ENCODE data around the gene MN1.

MN1 gene

DNA sequence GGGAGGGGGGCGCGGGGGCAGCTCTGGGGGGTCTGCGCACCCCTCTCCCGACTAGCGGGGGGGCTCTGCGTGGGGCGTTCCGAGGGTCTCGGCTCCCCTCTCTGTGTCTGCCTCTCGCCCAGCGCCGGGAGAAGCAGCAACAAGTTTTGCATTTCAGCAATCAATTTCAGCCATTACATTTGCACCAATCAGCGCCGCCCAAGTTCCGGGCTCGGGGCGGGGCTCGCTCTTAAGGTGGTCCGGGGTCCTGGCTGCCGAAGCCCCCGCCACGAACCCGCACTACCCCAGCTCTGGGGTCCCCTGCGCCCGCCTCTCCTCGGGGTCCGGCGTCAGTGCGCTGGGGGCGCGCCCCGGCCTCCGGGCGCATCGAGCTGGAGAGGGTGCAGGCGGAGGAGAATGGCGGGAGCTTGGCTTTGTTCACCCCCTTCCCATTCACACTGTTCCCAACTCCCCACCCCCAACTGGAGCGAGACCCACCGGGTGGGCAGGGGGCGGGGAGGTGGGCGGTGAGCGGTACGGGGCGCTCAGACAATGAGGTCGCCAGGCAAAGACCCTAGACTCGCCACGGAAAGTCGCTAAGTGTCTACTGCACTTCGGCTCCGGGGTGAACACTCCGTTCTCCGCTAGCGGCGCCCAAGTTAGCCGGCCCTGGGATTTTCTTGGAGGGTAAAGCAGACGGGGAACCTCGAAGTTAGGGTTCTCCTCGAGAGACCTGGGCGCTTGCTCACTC, at the start of gene MN1:
MN1 (minus strand) TSS at position 141 of the 730 bp plus-strand sequence. CDS start 1,213 bp downstream, outside the sequence.
- no peak for DNase-seq (ENCODE audit: low read depth)

DNA sequence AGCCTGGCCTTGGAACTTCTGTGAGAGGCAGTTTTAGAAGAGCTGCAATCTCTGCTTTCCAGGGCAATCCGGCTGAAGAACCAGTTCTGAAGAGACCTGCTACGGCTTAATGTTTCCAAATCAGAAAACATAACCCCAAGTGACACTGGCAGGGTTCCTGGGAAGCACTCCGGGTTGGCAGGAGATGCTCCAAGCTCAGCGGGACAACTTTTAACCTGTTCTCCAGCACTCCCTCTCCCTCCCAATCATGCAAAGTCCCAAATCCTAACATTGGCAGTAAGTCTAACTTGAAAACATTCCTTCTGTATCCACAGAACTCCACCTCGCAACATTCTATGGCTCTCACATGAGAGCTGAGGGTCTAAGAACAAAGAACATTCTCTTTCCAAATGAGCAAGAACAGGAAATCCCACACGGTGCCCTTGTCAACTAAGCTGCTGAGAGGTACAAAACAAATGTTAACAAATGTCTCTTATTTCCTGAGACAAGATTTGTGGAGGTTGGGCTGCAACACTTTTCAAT, 48.5 kb upstream of the MN1 start:
- DNase-seq (ENCODE audit: low read depth) = no peak

DNA sequence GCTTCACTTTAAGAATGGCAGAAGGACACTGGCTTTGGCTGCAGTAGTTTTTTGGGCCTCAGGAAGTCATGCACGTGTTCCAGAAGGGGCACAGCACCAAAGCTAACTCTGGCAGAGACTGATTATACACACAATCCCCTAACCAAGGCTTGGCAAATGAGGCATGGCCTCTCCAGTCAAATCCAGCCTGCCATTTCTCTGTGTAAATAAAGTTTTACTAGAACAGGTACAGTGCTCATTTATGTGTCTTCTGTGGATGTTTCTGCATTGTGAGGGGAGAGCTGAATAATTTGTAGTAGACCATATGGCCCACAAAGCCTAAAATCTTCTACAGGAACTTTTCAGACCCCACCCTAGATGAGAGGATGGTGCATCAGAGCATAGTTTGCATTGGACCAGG, 46.4 kb upstream of the MN1 start:
- no peak for DNase-seq (ENCODE audit: low read depth)

DNA sequence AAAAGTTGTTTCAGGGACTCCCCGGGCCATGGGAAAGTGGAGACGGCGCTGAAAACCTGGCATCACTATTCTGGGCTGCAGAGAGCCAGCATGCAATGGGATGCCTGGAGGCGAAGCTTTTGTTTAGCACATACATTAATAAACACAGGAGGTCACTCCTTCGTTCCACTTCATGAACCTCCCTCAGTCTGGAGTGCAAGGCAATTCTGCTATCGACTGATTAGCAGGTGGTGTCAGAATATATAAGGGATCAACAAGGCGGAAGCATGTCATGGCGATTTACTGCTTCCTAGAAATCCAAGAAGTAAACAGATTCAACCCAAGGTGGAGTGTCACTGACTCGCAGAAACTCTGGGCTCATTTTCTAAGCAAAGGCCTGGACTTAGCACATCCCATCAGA, 45.4 kb upstream of the MN1 start:
- no peak for DNase-seq (ENCODE audit: low read depth)

DNA sequence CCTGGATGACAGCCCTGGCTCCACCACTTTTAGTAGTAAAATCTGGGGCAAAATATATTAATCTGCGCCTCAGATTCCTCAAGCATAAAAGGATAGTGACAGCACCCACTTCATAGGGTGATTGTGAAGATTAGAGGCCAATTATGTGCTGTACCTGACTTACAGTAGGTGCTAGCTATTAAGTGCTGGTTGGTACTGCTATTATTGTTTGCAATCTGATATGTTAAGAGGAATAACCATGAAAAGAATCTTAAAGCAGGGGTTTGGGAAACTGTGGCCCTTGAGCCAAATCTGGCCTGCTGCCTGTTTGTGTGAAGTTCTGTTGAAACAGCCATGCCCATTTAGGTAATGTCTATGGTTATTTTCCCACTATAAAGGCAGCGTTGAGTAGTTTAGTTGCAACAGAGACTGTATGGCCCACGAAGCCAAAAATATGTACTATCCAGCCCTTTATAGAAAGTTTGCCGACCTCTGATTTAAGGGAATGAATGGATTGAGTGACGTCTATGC, 44.7 kb upstream of the MN1 start:
- DNase-seq (ENCODE audit: low read depth) = no peak

DNA sequence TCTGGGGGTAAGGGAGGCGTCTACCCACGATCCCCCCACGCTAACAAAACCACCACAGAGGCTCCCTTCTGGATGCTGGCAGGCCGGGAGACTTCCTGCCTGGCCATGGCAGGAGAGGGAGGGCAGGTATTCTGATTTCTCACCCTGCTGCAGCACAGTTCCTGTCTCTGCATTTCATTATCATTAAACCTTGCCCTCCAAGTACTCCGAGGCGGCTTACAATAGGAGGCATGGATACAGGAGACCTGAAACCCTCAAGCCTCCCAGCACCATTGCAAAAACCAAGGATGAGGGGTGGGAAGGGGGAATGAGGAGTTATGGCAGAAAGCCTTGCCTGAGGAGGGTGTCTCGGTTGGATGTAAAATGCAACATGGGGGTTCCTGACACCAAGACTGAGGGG, 44.1 kb upstream of the MN1 start:
- DNase-seq (ENCODE audit: low read depth) = no peak

DNA sequence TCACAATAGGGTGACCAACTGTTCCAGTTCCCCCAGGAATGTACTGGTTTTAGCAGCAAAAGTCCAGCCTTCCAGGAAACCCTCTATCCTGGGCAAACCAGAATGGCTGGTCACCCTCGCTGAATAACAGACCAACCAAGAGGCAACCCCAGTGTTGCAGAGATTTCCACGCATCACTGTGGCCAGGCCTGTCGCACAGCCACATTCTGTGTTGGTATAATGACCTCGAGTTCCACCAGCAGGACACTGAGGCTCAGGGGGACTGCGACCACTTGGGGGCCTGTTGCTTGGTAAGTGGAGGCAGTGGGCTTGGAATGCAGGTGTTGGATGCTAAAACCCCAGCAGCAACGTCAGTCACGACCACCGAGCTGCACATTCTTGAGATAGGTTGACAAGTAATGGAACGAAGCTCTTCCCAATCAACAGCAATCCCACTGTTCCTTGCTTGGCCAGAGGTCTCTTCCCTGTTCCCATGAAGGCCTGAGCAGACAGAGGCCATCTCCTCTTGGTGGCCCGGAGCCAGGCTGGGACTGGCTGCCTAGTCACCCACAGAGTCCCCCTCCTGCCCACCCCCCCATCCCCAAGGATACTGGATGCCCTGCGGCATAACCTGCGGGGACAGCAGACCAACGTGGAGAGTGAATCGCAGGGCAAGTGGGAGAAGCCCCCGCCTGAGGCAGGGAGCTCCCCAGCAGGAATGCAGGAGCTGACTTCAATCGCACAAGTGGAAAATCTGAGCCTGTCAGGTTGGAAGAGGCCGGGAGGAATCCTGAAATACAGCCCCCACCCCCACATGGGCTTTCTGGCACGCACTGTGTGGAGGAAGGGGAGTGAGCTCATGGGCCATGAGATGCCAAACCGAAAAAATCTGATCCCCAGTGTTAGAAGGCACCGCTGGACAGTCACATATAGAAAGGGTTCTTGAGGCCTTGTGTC, 43.4 kb upstream of the MN1 start:
- DNase-seq (ENCODE audit: low read depth) = no peak

DNA sequence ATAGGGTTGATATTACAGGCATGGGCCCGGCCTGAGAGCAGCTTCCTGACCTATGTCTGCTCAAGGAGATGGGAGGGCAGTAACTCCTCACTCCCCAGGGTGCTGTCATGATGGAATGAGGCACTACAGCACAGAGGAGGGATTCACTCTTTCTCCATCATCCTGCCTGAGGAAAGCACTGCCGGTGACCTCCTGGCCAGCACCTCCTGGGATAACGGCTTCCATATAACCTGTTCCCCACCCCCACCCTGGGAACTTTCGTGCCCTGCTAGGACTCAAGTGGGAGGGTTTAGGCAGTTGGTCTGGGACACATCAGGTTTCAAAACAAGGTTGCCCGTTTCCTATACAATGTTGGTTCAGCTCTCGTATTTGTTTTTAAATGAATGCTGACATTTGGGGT, 42.7 kb upstream of the MN1 start:
- DNase-seq (ENCODE audit: low read depth) = no peak

DNA sequence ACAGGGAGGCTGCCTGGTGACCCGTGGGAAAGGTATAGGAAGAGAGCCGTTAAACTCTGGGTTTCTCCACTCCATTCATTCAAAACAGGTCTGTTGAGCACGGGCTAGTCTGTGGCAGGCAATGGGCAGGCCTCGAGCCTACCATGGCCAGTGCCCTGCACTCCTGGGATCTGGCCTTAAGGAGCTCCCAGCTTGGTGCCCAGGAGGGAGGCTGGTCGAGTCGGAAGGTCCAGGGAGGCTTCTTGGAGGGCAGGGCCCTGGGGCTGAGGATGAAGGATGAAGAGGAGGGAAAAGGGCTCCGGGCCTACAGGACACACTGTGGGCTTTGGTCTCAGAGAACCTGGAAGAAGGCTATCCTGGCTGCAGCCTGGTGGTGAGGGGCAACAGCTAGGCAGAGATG, 41.9 kb upstream of the MN1 start:
- no peak for DNase-seq (ENCODE audit: low read depth)

DNA sequence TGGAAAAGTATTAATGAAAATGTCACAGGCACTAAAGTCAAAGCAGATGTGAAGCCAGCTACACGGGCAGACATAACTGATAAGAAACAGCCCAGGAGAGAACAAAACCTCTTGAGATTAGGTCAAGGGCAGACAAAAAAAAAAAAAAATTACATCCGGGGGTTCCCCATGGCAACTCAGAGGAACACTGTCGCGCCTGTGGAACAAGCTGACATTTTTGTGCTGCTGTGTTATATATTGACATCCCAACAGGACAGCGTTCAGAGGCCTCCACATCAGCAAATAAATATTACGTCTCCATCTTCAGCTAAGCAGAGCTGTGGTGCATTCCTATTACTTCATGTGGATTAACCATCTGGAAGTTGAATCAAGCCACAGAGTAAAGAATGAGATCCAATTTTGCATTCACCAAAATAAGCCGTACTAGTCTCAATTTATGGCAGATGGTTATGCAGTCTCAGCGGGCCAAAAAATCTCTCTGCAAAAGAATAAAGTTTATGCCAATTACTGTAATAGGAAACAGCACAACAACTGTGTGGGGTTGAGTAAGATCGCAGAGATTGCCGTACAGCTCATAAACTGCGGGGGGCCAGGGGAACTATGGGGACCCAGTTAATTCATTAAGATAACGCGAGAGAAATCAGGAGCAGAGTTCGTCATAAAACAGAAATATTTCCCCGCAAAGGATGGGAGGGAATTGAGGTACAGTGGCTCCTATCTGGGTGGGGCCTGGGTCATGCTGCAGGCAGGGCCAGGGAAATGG, 41.3 kb upstream of the MN1 start:
- DNase-seq (ENCODE audit: low read depth) = no peak

DNA sequence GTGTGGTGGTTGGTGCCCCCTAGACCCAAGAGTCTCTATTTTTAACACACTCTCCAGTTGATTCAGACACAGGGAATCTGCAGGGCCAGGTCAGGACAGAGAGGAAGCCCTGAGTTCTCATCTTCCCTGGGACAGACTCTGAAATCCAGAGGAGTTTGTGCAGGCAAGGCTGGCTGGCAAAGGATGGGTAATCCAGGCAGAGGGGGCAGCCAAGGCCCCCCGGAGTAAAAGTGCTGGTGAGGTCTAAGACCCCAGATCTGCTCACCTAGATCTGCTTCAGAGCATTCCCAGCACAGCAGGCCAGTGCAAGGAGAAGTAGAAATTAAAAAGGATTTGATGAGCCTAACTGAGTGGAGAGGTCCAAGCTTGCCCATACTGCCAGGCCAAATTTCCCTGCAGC, 40.6 kb upstream of the MN1 start:
- no peak for DNase-seq (ENCODE audit: low read depth)

DNA sequence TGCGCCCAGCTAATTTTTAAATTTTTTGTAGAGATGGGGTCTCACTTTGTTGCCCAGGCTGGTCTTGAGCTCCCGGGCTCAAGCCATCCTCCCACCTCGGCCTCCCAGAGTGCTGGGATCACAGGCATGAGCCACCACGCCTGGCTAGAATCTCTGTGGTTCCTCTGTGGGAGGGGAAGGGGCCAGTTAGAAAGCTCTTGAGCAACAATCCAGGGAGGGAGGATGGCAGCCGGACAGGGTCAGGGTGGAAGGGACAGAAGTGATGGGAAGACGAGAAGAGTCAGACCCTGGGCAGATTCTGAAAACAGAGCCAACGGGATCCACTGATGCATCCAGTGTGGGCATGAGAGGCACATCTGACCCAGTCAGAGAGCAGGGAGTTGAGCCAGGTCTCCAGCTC, 38.9 kb upstream of the MN1 start:
- no peak for DNase-seq (ENCODE audit: low read depth)

DNA sequence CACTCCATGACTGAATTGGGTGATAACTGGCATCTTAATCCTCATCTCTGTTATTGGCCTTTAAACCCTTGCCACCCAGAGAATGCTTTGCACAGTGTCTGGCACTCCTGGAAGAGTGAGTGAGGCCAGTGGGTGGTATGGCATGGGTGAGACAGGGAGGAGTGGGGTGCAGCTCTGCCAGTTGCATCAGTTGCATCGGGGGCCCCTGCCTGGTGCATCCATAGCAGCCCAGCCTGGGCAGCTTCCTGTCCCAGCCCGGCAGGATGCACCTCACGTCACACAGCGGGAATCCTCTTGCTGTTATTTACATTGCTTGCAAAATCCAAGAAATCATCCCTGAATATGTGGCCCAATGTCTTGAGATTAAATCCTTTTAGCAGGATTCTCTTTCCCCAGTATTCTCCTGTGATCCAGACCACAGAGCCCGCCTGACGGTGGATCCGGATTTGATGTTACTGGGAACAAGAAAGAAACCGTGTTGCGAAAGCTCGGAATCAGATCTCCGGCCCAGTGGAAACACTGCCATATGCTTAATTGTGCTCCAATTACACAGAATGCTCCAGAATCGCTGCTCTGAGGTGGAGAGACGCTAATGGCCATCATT, 37.6 kb upstream of the MN1 start:
- DNase-seq (ENCODE audit: low read depth) = no peak

DNA sequence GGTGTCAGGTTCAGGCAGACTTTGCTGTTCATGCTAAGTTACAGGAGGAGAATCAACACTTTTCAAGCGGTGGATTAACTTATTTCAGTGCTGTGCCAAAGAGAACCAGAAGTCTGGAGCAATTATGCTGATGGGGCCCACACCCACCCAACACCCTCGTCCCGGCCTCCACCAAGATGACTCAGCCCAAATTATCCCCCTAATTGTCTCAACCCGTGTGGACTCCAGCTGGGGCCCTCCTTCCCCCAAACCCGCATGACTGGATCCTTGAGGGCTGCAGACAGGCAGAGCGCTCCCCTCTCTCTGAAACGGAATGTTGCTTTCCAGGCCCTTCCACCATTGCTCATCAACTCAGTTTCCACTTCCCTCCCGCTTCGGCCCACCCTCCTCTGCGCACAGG, 34.6 kb upstream of the MN1 start:
- no peak for DNase-seq (ENCODE audit: low read depth)

DNA sequence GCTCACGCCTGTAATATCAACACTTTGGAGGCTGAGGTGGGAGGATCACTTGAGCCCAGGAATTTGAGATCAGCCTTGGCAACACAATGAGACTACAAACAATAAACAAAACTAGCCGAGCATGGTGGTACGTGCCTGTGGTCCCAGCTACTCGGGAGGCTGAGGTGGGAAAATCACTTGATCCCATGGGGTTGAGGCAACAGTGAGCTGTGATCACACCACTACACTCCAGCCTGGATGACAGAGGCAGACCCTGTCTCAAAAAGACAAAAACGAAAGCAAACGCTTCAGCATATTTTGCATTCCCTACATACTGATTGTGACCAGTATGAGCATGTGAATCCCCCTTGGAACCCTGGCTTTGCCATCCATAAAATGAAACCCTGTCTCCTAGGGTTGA, 33.9 kb upstream of the MN1 start:
- no peak for DNase-seq (ENCODE audit: low read depth)

DNA sequence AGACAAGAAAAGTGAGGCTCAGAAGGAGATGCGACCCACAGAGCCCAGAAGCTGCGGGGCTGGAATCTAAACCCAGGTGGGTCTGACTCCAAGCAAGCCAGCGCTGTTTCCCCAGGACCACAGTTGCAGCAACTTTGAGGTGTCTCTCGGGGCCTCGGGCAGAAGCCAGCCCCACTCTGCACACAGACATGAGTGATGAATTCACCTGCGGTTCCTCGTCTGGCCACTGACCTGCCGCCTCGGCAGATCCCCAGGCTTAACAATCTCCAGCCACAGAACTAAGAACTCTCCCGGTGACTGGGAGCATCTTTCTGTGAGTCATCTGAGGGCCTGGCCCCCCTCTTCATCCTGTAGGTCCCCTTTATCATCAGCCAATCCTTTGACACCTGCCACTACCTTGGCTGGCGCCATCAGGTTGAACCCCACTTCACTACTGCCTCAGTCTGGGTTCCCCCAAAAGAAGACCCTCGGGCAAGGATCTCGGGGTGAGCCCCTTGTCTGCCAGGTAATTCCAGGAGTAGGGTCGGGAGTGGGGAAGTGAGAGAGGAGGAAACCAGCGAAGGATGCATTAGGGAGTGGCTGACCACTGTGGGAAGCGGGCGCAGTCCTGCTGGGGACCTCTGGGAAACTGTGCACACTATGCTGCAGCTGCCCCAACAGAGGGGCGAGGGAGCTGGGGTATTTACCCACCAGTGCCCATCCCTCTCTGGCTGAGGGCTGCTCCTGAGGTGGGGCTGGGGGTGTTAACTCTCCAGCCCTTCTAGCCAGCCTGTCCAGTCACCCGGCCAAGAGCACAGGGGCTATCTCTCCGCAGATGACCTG, 33.0 kb upstream of the MN1 start:
- no peak for DNase-seq (ENCODE audit: low read depth)

DNA sequence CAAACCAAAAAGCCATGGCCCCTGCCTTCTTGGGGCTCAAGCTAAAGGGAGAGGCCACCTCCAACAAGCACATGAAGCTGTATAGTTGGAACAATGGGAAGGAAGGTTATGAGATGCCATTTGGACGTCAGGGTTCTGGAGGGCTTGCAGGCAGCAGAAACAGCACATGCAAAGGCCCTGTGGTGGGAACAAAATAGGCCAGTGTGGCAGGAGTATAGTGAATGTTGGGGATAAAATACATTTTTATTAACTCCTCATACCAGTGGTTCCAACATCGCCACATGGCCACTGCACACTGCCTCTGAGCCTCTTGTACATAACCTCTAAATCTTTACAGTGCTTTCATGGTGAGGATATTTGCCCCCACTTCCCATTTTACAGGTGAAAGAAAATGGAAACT, 32.2 kb upstream of the MN1 start:
- DNase-seq (ENCODE audit: low read depth) = no peak

DNA sequence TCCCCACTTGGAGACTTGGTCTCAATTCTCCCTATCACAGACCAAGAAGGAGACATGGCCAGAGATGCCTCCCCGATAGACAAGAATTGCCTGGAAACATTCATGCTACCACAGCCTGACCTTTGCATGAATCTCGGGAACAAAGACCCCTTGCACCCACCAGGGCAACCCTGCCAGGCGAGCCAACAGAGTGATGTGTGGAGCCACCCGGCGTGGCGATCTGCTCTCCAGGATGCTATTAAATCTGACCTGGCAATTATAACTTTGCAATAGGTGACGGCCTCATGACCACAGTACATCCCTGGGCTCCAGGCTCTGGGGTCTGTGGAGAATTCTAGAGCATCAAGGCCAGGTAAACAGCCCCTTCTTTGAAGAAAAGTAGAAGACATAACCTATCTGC, 31.1 kb upstream of the MN1 start:
- no peak for DNase-seq (ENCODE audit: low read depth)

DNA sequence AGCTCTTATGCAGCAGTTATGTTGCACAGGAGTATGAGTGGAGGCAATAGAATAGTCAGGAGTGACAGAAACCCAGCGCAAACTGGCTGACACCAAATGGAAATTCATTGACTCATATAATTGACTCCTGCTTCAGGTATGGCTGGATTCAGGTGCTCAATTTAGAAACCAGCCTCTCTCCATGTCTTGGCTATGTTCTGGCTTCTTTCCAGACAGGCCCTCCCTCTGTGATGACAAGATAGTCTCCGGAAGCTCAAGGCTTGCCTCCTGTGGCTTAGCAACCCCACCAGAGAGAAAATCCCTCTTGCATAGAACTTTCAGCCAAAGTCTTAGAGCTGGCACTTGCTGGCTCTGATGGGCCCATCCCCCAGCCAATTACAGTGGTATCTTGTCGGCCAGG, 28.1 kb upstream of the MN1 start:
- DNase-seq (ENCODE audit: low read depth) = no peak

DNA sequence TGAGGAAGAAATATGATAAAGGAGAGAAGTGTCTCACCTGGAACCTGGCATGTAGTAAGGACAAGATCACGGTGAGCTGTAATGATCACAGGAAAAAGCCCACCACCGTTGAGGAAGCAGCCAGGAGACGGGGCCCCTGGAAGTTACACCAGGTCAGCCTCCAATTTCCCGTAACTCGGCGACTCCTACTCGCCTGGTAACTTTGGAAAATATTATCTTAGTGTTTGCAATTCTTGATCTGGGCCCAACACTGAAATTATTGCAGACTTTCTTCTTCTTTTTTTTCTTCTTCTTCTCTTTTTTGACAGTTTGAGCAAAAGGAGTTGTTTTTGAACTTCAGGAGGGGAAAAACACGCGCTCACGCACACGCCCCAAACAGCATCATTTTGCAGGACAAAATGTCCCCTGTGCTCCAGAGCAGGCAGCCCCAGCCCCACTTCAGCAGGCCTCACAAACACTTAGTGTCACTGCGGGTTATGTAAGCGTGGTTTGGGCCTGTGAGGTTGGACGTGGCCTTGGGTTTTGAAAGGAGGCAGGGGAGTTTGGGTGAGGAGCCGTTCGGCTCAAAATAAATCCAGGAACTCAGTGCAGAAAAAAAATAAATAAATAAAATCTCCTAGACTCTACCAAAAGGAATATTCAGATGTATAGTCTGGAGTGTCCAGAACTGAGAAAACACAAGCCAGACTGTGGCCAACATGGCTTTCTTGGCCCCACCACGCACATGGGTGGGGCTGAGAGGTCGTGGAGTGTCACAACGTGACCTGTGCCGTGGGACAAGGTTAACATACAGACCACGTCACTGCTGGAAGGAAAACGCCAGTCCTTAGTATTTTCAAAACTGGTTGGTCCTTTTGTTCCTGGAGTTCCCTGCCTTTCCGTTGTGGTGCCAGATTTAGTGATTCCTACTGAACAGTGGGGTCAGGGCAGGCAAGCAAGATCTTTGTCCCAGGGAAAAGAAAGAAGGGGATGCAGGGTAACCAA, 26.3 kb upstream of the MN1 start:
- DNase-seq (ENCODE audit: low read depth) = no peak

Measured in HS-5 (cell line).